ENCODE results near the gene MYO10.
"Not testable (repeated sequence)": the region's sequence is repeated elsewhere in the genome, so short reads cannot be mapped to it uniquely, and the experiment has no call there.

Gene MYO10

GRCh38 chr5:16664368-16664767 is 271.7 kb downstream of the MYO10 start:
- CTCF ChIA-PET: no interaction called here
- POLR2A ChIA-PET: no interaction called here
- DNase-seq (ENCODE audit: extremely low spot score): no peak
- TF ChIP-seq HDGF (IDR thresholded peaks at IDR 0.05; ENCODE audit: borderline replicate concordance): no peak
- TF ChIP-seq LEF1 (IDR thresholded peaks at IDR 0.05; ENCODE audit: borderline replicate concordance): no peak
- TF ChIP-seq ELF4 (IDR thresholded peaks at IDR 0.05): no peak
- TF ChIP-seq CTBP1 (IDR thresholded peaks at IDR 0.05; ENCODE audit: borderline replicate concordance): no peak
- no peak for TF ChIP-seq TARDBP (IDR thresholded peaks at IDR 0.05)
- TF ChIP-seq PKNOX1 (IDR thresholded peaks at IDR 0.05): no peak

GRCh38 chr5:16663840-16664239 is 272.2 kb downstream of the MYO10 start:
- ChIA-PET POLR2A (no interaction called here), CTCF (no interaction called here)
- DNase-seq (ENCODE audit: extremely low spot score): no peak
- TF ChIP-seq SP1 (IDR thresholded peaks at IDR 0.05): no peak
- no peak for TF ChIP-seq NFRKB (IDR thresholded peaks at IDR 0.05)
- TF ChIP-seq ARNT (IDR thresholded peaks at IDR 0.05): no peak
- TF ChIP-seq TARDBP (IDR thresholded peaks at IDR 0.05): no peak
- no peak for TF ChIP-seq HDGF (IDR thresholded peaks at IDR 0.05; ENCODE audit: borderline replicate concordance)
- TF ChIP-seq FOXM1 (IDR thresholded peaks at IDR 0.05; ENCODE audit: borderline replicate concordance): no peak
- no peak for TF ChIP-seq FOXK2 (IDR thresholded peaks at IDR 0.05)
- no peak for TF ChIP-seq ZNF384 (IDR thresholded peaks at IDR 0.05)
- no peak for TF ChIP-seq BHLHE40 (IDR thresholded peaks at IDR 0.05; ENCODE audit: borderline replicate concordance)
- TF ChIP-seq SUZ12 (IDR thresholded peaks at IDR 0.05): no peak

GRCh38 chr5:16661713-16662112 is 274.4 kb downstream of the MYO10 start:
- ChIA-PET CTCF (no interaction called here), POLR2A (no interaction called here)
- DNase-seq (ENCODE audit: extremely low spot score): no peak

GRCh38 chr5:16660982-16661381 is 275.1 kb downstream of the MYO10 start:
- POLR2A ChIA-PET: no interaction called here
- no peak for TF ChIP-seq FOXM1 (IDR thresholded peaks at IDR 0.05; ENCODE audit: borderline replicate concordance)
- no peak for TF ChIP-seq SUZ12 (IDR thresholded peaks at IDR 0.05)
- TF ChIP-seq ARNT (IDR thresholded peaks at IDR 0.05): no peak
- CTCF ChIA-PET: no interaction called here
- no peak for DNase-seq (ENCODE audit: extremely low spot score)

More at GRCh38 chr5:16661713-16662112, 274.4 kb downstream of the MYO10 start:
- TF ChIP-seq LEF1 (IDR thresholded peaks at IDR 0.05; ENCODE audit: borderline replicate concordance) (no peak), ZNF384 (IDR thresholded peaks at IDR 0.05) (no peak), SP1 (IDR thresholded peaks at IDR 0.05) (no peak), FOXA1 (IDR thresholded peaks at IDR 0.05) (no peak), ELF4 (IDR thresholded peaks at IDR 0.05) (no peak), NFRKB (IDR thresholded peaks at IDR 0.05) (no peak), HDGF (IDR thresholded peaks at IDR 0.05; ENCODE audit: borderline replicate concordance) (no peak), SUZ12 (IDR thresholded peaks at IDR 0.05) (no peak), ARNT (IDR thresholded peaks at IDR 0.05) (no peak)

DNA sequence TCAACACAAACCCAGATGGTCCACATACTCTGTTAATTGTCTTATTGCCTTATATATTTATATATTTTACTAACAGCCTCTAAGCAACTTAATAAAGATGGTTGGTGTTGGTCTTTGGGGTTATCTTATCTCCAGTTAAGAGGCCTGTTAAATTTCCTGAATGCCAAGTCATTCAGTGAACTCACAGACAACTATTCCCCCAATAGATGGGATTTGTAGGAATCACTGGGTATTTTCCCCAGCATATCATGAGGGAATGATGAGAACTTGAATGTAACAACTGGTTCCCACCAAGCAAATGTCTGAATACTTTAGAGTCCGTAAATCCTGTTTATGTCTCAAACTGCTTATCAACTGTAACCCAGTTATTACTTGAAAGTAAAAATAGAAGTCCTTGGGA is 276.6 kb downstream of the MYO10 start:
- DNase-seq (ENCODE audit: extremely low spot score): no peak
- ChIA-PET POLR2A (no interaction called here), CTCF (no interaction called here)
- TF ChIP-seq PKNOX1 (IDR thresholded peaks at IDR 0.05) (no peak), SP1 (IDR thresholded peaks at IDR 0.05) (no peak), FOXA1 (IDR thresholded peaks at IDR 0.05) (no peak), FOXM1 (IDR thresholded peaks at IDR 0.05; ENCODE audit: borderline replicate concordance) (no peak), HDGF (IDR thresholded peaks at IDR 0.05; ENCODE audit: borderline replicate concordance) (no peak), ARNT (IDR thresholded peaks at IDR 0.05) (no peak), SUZ12 (IDR thresholded peaks at IDR 0.05) (no peak)

DNA sequence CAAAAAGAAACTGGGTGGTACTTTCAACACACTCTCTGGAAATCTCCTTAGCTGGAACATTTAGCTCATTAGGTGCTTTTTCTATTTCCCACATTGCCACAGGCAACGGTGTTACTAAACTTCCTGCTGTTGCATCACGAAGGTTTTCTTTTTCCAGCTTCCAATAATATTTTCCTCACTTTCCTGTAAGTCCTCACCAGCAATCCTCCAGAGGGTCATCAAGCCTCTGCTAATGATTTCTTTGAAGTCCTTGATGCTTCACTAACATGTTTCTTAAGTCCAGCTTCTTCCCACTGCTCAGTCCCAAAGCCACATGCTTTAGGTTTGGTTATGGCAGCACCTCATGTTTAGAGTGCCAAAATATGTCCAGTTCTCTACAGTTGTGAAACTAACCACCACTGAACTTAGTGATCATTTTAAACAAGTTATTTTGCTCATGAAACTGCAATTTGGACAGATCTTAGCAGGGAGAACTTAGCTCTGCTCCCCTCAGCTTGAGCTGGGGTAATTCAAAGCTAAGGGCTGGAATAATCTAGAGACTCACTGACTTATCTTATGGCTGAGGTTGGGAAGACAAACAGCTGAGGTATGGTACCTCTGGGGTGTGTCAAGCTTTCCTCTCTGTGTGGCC is 279.4 kb downstream of the MYO10 start:
- no peak for DNase-seq (ENCODE audit: extremely low spot score)
- TF ChIP-seq LEF1 (IDR thresholded peaks at IDR 0.05; ENCODE audit: borderline replicate concordance) (no peak), PKNOX1 (IDR thresholded peaks at IDR 0.05) (no peak), NFRKB (IDR thresholded peaks at IDR 0.05) (no peak), FOXA1 (IDR thresholded peaks at IDR 0.05) (no peak), BHLHE40 (IDR thresholded peaks at IDR 0.05; ENCODE audit: borderline replicate concordance) (no peak), CTBP1 (IDR thresholded peaks at IDR 0.05; ENCODE audit: borderline replicate concordance) (no peak), HDGF (IDR thresholded peaks at IDR 0.05; ENCODE audit: borderline replicate concordance) (no peak), FOXM1 (IDR thresholded peaks at IDR 0.05; ENCODE audit: borderline replicate concordance) (no peak), ELF4 (IDR thresholded peaks at IDR 0.05) (no peak), ZNF384 (IDR thresholded peaks at IDR 0.05) (no peak), SUZ12 (IDR thresholded peaks at IDR 0.05) (no peak), ARNT (IDR thresholded peaks at IDR 0.05) (no peak), SP1 (IDR thresholded peaks at IDR 0.05) (no peak), FOXK2 (IDR thresholded peaks at IDR 0.05) (no peak)
- ChIA-PET CTCF (no interaction called here), POLR2A (no interaction called here)

GRCh38 chr5:16654647-16655334 is 281.3 kb downstream of the MYO10 start:
- TF ChIP-seq NFRKB (IDR thresholded peaks at IDR 0.05): no peak
- ChIA-PET CTCF (no interaction called here), POLR2A (no interaction called here)
- DNase-seq (ENCODE audit: extremely low spot score): no peak

DNA sequence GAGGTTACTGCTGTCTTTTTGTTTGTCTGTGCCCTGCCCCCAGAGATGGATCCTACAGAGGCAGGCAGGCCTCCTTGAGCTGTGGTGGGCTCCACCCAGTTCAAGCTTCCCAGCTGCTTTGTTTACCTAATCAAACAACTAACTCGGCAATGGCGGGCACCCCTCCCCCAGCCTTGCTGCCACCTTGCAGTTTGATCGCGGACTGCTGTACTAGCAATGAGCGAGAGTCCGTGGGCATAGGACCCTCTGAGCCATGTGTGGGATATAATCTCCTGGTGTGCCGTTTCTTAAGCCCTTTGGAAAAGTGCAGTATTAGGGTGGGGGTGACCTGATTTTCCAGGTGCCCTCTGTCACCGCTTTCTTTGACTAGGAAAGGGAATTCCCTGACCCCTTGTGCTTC is 287.3 kb downstream of the MYO10 start:
- CTCF ChIA-PET; POLR2A ChIA-PET; DNase-seq (ENCODE audit: extremely low spot score): not testable (repeated sequence)
